HepG2 (cell line): Measurements from ENCODE around the gene SEZ6. TPM values are rescaled to one million over a fixed set of nuclear protein-coding genes. Genes with fewer than 3 reads are reported as not detected.

Source experiments
- ATF2 ChIP-seq: sonication (generic); formaldehyde crosslinking; IDR thresholded peaks from 2 replicates; pipeline ENCODE4 v1.4.0; 2020; ENCODE audit warnings: missing genetic modification reagents
- MATR3 ChIP-seq: sonication (generic); formaldehyde crosslinking; IDR thresholded peaks from 2 replicates; pipeline ENCODE4 v1.4.0; 2020; ENCODE audit warnings: missing genetic modification reagents
- NR1H2 ChIP-seq: sonication (generic); formaldehyde crosslinking; IDR thresholded peaks from 2 replicates; pipeline ENCODE4 v1.8.1; 2022; ENCODE audit warnings: low read depth, missing genetic modification reagents, borderline replicate concordance
- RFXANK ChIP-seq: IDR thresholded peaks from 2 replicates; pipeline ENCODE4 v1.6.1; 2016
- SP1 ChIP-seq, 2 experiments: fragments of 450-650 bp in 1 of 2; sonication (generic) in 1 of 2; formaldehyde crosslinking in 1 of 2; IDR thresholded peaks; 2 replicates each; pipeline versions ENCODE4 v1.4.0 to v1.6.1; 2016 to 2020; ENCODE audit warnings: missing genetic modification reagents in 1 of 2
- ZBTB46 ChIP-seq: sonication (generic); formaldehyde crosslinking; IDR thresholded peaks from 2 replicates; pipeline ENCODE4 v1.4.0; 2020; ENCODE audit warnings: mild to moderate bottlenecking, missing genetic modification reagents, borderline replicate concordance
- ZFYVE20 ChIP-seq: sonication (generic); formaldehyde crosslinking; IDR thresholded peaks from 2 replicates; pipeline ENCODE4 v1.8.0; 2023; ENCODE audit warnings: low read depth, mild to moderate bottlenecking, moderate library complexity, missing genetic modification reagents, borderline replicate concordance
- ZNF367 ChIP-seq: sonication (generic); formaldehyde crosslinking; IDR thresholded peaks from 2 replicates; pipeline ENCODE4 v1.4.0; 2020; ENCODE audit warnings: missing genetic modification reagents, borderline replicate concordance
- ZNF407 ChIP-seq: sonication (generic); formaldehyde crosslinking; IDR thresholded peaks from one replicate; pipeline ENCODE4 v1.5.1; 2020; ENCODE audit warnings: mild to moderate bottlenecking, missing genetic modification reagents; ENCODE audit errors: not compliant biosample characterization
- ZNF781 ChIP-seq: sonication (generic); formaldehyde crosslinking; IDR thresholded peaks from 2 replicates; pipeline ENCODE4 v1.5.1; 2020; ENCODE audit warnings: borderline replicate concordance, mild to moderate bottlenecking, missing genetic modification reagents; ENCODE audit errors: not compliant biosample characterization
- ZNF891 ChIP-seq: sonication (generic); formaldehyde crosslinking; IDR thresholded peaks from 2 replicates; pipeline ENCODE4 v1.5.0; 2020; ENCODE audit warnings: mild to moderate bottlenecking, missing genetic modification reagents
- polyA plus RNA-seq, 8 experiments: library from polyadenylated mRNA; depleted of rRNA in 3 of 8; stranded (reverse) in 7 of 8; unstranded in 1 of 8; fragments of >200 nt; fragmentation: Illumina TruSeq in 4 of 8; extraction: Trizol in 4 of 8; gene quantifications; 2 replicates each; pipeline versions ENCODE4 v1.2.1 to v1.2.3, GENCODE V29; 2011 to 2016; ENCODE audit warnings: low read depth in 4 of 8, missing spikeins in 1 of 8, mixed read lengths in 1 of 8; ENCODE audit not compliant: insufficient read depth in 1 of 8
- total RNA-seq, 5 experiments: library from RNA; depleted of rRNA; stranded (reverse); fragments of >200 nt; fragmentation: Illumina TruSeq; extraction: Trizol; gene quantifications; 2 replicates each; pipeline ENCODE4 v1.2.3, GENCODE V29; 2016; ENCODE audit warnings: low read depth in 1 of 5
- TF ChIP-seq, protein P1 (sequence below): sonication (generic); formaldehyde crosslinking; IDR thresholded peaks from 2 replicates; pipeline ENCODE4 v1.4.0; 2020; ENCODE audit warnings: mild to moderate bottlenecking, low read depth, missing genetic modification reagents
- TF ChIP-seq, protein P2 (sequence below): sonication (generic); formaldehyde crosslinking; IDR thresholded peaks from 2 replicates; pipeline ENCODE4 v1.5.1; 2020; ENCODE audit warnings: mild to moderate bottlenecking, missing genetic modification reagents

The SEZ6 gene
- total and polyA plus RNA-seq, 2 of the 13 experiments (the other 11 are each of a cell fraction or from before 2014, with no cell fraction given), result not detected

GRCh38 chr17:29043539-29044145, 37.8 kb upstream of the SEZ6 start (continued):
- TF ChIP-seq ZBTB46 (no peak), ZNF407 (CRISPR knock-in tag) (no peak), NR1H2 (CRISPR knock-in tag) (no peak), ZNF781 (CRISPR knock-in tag) (peak; percentile 12), RFXANK (CRISPR knock-in tag) (no peak), ZFYVE20 (CRISPR knock-in tag) (no peak), MATR3 (CRISPR knock-in tag) (no peak), ATF2 (CRISPR knock-in tag) (no peak), SP1 (IDR thresholded peaks at IDR 0.05) (no peak), SP1 (CRISPR knock-in tag; IDR thresholded peaks at IDR 0.05) (no peak), ZNF891 (CRISPR knock-in tag) (no peak), ZNF367 (no peak)
- TF ChIP-seq, protein P1, sequence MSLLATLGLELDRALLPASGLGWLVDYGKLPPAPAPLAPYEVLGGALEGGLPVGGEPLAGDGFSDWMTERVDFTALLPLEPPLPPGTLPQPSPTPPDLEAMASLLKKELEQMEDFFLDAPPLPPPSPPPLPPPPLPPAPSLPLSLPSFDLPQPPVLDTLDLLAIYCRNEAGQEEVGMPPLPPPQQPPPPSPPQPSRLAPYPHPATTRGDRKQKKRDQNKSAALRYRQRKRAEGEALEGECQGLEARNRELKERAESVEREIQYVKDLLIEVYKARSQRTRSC (CRISPR knock-in tag), result no peak
- TF ChIP-seq, protein P2, sequence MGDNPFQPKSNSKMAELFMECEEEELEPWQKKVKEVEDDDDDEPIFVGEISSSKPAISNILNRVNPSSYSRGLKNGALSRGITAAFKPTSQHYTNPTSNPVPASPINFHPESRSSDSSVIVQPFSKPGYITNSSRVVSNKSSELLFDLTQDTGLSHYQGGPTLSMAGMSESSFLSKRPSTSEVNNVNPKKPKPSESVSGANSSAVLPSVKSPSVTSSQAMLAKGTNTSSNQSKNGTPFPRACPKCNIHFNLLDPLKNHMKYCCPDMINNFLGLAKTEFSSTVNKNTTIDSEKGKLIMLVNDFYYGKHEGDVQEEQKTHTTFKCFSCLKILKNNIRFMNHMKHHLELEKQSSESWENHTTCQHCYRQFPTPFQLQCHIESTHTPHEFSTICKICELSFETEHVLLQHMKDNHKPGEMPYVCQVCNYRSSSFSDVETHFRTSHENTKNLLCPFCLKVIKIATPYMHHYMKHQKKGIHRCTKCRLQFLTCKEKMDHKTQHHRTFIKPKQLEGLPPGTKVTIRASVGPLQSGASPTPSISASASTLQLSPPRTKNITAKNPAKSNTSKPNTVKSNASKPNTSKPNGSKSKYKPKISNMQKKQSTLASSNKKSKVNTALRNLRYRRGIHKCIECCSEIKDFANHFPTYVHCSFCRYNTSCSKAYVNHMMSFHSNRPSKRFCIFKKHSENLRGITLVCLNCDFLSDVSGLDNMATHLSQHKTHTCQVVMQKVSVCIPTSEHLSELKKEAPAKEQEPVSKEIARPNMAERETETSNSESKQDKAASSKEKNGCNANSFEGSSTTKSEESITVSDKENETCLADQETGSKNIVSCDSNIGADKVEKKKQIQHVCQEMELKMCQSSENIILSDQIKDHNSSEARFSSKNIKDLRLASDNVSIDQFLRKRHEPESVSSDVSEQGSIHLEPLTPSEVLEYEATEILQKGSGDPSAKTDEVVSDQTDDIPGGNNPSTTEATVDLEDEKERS, result peak; percentile 22; the same call in 1 of the 2 replicates
